Skin of body (tissue), 2 donors: ENCODE measurements around the gene MCM6. TPM values are rescaled to one million over a fixed set of nuclear protein-coding genes. Genes with fewer than 3 reads are reported as not detected.
"Not testable (repeated sequence)": the region's sequence is repeated elsewhere in the genome, so short reads cannot be mapped to it uniquely, and the experiment has no call there.

Experiments used
- DNase-seq: peaks from one replicate; lab custom pipeline; 2025; lab: John Stamatoyannopoulos, UW
- total RNA-seq: library from RNA; depleted of rRNA; stranded (reverse); fragments of >200 nt; gene quantifications from one replicate; pipeline ENCODE4 v1.2.3, GENCODE V29; 2014

The MCM6 gene
- total RNA-seq = 19.5 TPM

DNA sequence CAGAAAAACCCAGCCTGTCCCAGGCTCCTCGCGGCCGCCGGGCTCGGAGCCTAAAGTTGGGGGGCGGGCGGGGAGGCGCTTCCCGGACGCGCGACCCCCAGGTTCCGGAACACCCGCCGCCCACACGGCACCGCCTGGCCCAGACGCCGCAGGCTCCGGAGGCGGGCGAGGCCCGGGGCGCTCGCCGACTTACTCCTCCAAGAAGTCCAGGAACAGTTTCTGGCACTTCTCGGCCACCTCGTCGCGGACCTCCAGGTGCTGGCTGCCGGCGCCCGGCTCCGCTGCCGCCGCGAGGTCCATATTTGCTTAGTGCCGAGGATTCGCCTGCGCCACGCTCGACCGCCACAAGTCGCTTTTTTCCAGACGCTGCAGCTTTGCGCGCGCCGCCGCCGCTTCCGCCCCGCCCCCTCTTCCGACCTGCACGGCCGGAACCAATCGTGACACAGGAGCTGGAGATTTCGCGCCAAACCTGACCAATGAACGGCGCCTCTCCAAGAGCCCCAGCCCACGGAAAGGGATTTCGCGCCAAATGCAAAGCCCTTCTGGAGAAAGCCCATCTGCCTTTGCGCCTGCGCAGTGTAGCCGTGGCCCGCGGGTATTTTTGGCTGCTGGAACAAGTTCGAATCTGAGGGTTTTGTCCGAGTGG, at the start of gene MCM6:
Gene MCM6, minus strand, starts transcription at position 378 of the 646 bp plus-strand sequence. Its CDS starts 78 bp downstream, at position 300.
- DNase-seq = peak; percentile 99

DNA sequence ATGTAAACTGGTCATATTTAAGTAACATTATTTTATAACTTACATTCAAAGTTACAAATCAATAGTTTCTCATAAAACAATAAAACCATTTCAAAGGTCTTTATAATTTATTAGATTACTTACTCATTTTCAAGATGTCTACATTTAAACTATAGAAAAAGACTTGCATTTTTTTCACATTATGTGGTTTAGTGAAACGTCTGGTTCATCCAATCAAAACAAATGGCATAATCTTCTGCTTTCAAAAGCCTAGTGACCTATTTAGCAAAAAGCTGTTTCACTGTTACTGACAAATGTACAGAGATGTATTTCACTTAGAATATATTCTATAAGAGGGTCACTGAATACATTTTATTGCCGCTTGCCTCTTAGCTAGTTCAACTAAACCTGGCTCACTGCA, 49.3 kb upstream of the MCM6 start:
- no peak for DNase-seq

- peak; percentile 32 for DNase-seq
These were observed 40.0 kb upstream of the MCM6 start for GRCh38 chr2:135916207-135916606.

- no peak for DNase-seq
These were observed 38.2 kb upstream of the MCM6 start for GRCh38 chr2:135914485-135914884.

- DNase-seq = no peak
These were observed 37.6 kb upstream of the MCM6 start for GRCh38 chr2:135913727-135914365.

DNA sequence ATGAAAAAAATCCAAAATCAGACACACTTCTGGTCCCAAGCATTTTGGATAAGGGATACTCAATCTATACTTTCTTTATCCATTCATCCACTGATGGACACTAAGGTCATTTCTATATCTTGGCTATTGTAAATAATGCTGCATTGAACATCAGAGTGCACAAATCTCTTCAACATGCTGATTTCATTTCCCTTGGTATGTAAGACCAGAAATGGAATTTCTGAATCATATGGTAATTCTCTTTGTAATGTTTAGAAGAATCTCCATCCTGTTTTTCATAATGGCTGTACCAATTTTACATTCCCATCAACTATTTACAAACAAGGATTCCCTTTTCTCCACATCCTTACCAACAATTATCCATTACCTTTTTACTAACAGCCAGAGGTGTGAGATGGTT, 33.7 kb upstream of the MCM6 start:
- no peak for DNase-seq

- DNase-seq = no peak
These were observed 29.4 kb upstream of the MCM6 start for GRCh38 chr2:135905679-135906078.

DNA sequence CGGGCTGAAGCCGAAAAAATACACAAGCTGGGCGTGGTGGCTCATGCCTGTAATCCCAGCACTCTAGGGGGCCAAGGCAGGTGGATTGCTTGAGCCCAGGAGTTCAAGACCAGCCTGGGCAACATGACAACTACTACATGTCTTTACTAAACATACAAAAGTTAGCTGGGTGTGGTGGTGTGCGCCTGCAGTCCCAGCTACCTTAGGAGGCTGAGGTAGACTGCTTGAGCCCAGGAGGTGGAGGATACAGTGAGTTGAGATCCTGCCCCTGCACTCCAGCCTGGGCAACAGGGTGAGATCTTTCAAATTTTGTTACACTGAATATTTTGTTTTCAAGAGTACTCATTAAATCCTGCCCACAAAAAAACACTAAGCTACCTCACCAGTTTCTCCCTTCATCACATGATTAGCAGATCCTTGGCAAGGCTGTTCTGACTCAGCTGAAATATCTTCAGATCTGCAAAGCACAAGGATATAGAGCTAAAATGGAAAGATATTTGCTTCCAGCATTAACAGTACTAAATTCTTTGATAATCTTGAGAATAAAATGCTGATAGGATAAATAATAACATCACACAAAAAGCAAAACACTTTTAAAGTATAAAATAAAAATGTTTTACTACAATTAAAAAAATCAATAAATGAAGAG, 28.2 kb upstream of the MCM6 start:
- DNase-seq = no peak

GRCh38 chr2:135903650-135904049, 27.4 kb upstream of the MCM6 start:
- DNase-seq = no peak

GRCh38 chr2:135899567-135899966, 23.3 kb upstream of the MCM6 start:
- no peak for DNase-seq

GRCh38 chr2:135898234-135898786, 22.1 kb upstream of the MCM6 start:
- no peak for DNase-seq

- DNase-seq = no peak
These were observed 18.7 kb upstream of the MCM6 start for GRCh38 chr2:135894930-135895329.

DNA sequence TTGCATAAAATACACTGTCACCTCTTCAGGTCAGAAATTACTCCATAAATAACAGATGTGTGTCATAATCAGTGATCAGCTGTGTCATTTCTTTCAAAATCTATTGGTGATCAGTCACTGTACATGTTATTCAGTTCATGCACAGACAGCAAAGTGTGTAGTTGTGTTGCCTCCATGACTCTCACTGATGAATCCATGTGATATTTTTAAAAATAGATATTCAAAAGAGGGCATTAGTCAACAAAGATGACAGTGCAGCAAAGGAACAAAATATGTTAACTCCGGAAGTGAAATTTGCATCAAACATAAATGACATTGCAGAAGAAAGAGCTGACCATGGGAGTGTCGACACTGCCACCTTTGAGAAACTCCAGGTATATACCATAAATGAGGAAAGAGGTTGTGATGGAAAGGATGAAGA, 17.1 kb upstream of the MCM6 start:
- DNase-seq = no peak

GRCh38 chr2:135890835-135891234, 14.6 kb upstream of the MCM6 start:
- no peak for DNase-seq

GRCh38 chr2:135890149-135890548, 13.9 kb upstream of the MCM6 start:
- DNase-seq = no peak

DNA sequence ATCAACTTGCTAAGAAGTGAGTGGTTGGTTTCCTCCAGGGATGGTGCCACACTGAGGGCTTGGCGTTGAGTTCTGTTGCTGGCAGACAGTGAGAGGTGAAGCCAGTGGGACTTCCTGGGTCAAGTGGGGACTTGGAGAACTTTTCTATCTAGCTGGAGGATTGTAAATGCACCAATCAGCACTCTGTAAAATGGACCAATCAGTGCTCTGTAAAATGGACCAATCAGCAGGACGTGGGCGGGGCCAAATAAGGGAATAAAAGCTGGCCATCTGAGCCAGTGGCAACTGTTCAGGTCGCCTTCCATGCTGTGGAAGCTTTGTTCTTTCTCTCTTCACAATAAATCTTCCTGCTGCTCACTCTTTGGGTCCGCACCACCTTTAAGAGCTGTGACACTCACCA, 12.3 kb upstream of the MCM6 start:
- DNase-seq = not testable (repeated sequence)

DNA sequence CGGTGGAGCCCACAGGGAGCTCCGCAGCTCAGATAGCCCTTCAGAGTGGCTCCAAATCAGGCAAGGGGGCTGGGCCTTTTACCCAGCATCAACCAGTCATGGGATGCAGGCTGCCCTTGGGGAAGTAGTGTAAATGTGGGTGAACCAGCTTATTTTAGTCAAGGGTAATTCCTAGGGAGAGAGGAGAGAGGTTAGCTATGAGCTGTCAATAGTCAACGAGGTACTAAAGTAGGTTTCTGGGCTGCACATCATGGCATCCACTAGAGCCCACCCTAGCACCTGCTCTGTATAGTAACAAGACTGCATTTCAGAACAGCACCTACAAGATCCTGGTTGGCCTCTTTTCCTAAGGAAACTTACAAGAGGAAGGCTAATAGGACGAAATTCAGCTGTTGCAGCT, 9.5 kb upstream of the MCM6 start:
- no peak for DNase-seq

DNA sequence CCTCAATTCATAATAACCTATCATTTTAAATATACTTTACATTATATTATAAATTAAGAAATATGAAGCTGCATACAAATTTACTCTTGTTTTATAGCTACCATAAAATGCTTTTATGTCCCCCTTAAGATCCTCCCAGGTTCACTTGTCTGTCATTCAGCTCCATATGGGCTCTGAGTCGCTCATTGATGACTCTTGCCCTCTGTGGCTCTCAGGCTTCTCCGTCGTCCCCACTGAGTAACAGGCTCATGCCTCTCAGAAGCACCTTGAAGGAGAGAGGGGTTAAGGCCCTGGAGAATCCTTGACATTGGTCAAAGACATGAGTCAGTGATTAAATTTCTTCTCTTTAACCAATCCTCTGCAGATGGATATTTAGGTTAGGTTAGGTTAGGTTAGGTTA, 6.2 kb upstream of the MCM6 start:
- DNase-seq = no peak

DNA sequence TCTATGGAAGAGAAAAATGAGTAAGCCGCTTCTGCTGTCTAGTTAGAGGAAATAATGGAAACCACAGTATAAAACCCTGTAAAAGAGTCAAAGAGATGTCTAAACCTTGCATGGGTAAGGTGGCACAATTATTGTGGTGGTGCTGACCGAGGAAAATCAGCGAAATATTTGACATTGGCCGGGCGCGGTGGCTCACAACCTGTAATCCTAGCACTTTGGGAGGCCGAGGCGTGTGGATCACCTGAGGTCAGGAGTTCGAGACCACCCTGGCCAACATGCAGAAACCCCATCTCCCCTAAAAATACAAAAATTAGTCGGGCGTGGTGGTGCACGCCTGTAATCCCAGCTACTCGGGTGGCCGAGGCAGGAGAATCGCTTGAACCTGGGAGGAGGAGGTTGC, 527 bp upstream of the MCM6 start:
- DNase-seq = not testable (repeated sequence)

DNA sequence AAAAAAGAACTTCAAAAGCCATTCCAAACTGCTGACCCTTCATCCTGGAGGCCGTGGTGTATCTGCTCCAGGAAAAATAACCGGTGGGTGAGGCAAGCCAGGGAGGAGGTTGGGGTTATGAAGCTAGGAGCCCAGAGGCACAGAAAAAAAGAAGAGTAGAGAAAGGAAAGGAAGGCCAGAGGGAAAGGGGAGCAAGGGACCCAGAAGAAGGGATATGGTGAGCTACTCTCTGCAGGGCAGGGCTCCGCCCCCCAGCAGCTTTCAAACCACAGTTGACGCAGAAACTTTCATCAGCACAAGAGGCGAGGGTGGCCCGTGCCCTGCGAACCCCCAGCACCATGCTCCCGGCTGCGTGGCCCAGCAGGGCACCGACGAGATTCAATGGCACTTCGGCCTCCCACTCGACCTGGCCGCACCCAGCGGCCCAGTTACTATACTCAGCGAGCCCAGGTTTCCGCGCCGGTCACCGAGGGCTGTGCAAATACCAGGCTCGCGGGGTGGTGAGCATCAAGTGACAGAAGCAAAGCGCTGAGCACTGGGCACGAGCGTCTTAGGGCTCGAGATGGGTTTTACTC, 665 bp downstream of the MCM6 start:
- peak; percentile 11 for DNase-seq

DNA sequence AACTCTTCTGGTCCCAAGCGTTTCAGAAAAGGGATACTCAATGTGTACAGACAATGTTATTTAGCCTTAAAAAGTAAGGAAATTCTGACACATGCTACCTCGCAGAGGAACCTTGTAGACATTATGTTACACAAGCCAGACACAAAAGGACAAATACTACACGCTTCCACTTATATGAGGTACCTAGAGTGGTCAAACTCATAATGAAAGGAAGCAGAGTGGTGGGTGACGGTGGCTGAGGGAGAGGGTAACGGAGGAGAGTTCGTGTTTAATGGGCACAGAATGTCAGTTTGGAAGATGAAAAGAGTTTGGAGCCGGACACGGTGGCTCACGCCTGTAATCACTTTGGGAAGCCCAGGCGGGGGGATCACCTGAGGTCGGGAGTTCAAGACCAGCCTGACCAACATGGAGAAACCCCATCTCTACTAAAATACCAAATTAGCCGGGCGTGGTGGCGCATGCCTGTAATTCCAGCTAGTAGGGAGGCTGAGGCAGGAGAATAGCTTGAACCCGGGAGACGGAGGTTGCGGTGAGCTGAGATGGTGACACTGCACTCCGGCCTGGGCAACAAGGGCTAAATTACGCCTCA, 1.4 kb downstream of the MCM6 start:
- DNase-seq = no peak

- no peak for DNase-seq
These were observed 5.7 kb downstream of the MCM6 start for GRCh38 chr2:135870571-135870970.
